Measurements from ENCODE around the gene ANKLE2.
A peak's percentile ranks its signal among the peaks of the same experiment; 100 is the strongest.

ANKLE2 gene

DNA sequence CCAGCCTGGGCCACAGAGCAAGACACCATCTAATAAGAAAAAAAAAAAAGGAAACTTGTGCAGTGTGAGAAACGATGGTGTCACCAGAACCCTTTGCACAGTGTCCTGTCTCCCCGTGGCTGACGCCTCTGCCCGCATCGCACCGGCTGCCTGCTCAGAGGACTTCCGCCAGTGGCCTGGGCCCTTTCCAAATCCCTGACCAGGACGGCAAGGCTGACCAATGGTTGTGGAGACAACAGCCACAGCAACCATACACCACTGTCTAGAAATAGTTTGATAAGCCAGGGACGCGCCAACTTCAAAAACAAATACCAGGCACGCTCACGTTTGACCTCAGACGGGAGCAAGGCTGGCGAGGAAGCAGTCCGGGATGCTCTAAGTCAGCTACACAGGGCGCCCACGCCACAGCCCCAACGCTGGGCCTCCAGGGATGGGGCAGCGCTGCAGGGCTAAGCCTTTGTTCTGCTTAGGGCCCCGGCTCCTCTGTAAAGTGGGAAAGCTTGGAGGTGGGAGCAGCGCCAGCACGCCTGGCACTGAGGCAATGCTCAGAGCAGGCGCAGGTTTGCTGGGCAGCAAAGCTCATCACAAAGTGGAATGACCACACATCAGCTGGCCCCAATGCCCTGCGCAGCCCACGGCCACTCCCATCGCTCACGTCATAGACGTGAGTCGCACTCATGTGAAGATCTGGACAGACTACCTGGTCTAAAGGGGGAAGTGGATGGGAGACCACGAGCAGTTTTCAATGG, 38.4 kb downstream of the ANKLE2 start:
- TF ChIP-seq POLR2AphosphoS5 (IDR thresholded peaks at IDR 0.05; ENCODE audit: low read depth, low read length) (peak; percentile 22), SIN3A (IDR thresholded peaks at IDR 0.05; ENCODE audit: borderline replicate concordance, insufficient read depth, low read length) (no peak)

DNA sequence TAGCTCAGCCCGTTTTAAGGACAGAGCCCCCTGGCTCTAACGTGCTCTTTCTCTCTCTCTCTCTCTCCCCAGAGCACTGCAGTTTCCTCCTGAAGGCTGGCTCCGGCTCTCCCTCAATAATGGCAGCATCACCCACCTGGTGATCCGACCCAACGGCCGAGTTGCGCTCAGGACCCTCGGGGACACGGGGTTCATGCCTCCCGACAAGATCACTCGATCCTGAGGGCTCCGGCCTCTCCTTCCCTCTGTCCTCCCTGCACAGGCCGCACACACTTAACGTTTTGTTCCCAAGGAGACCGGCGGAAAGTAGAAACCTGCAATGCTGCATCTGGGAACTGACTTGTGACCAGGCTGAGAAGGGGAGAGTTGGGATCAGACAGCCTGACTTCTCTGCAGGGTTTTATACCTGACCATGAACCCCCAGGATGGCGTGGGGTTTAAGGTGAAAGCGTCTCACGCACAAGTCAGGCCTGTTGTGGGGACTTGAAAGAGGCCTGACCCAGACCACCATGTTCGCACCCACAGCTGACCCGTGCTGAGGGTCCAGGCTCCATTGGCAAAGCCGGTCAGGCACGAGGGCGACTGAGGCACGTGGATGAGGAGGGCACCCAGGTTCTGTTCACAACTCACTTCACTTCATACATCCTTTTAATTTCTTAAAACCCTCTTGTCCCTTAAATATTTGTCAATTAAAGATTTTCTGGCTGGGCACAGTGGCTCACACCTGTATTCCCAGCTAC, 40.9 kb downstream of the ANKLE2 start:
- TF ChIP-seq TAF1 (IDR thresholded peaks at IDR 0.05; ENCODE audit: borderline replicate concordance, insufficient read depth, low read length) (no peak), POLR2AphosphoS5 (IDR thresholded peaks at IDR 0.05; ENCODE audit: low read depth, low read length) (no peak), SIN3A (IDR thresholded peaks at IDR 0.05; ENCODE audit: borderline replicate concordance, insufficient read depth, low read length) (no peak), REST (IDR thresholded peaks at IDR 0.05; ENCODE audit: insufficient read depth in 1 of 2, low read depth in 2 of 2, low read length in 2 of 2) (no peak), FOXP2 (optimal IDR thresholded peaks at IDR 0.05; ENCODE audit: borderline replicate concordance, extremely low read depth, extremely low read length, insufficient read depth) (no peak)

GRCh38 chr12:132719954-132720324, 41.7 kb downstream of the ANKLE2 start:
- TF ChIP-seq POLR2AphosphoS5 (IDR thresholded peaks at IDR 0.05; ENCODE audit: low read depth, low read length): no peak; the same call in 1 of the 2 replicates
- TF ChIP-seq FOXP2 (optimal IDR thresholded peaks at IDR 0.05; ENCODE audit: borderline replicate concordance, extremely low read depth, extremely low read length, insufficient read depth): no peak
- TF ChIP-seq TAF1 (IDR thresholded peaks at IDR 0.05; ENCODE audit: borderline replicate concordance, insufficient read depth, low read length): no peak
- TF ChIP-seq SIN3A (IDR thresholded peaks at IDR 0.05; ENCODE audit: borderline replicate concordance, insufficient read depth, low read length): no peak
- TF ChIP-seq REST (IDR thresholded peaks at IDR 0.05; ENCODE audit: insufficient read depth in 1 of 2, low read depth in 2 of 2, low read length in 2 of 2): no peak

GRCh38 chr12:132719141-132719953, 42.3 kb downstream of the ANKLE2 start:
- TF ChIP-seq POLR2AphosphoS5 (IDR thresholded peaks at IDR 0.05; ENCODE audit: low read depth, low read length): no peak; the same call in 1 of the 2 replicates
- TF ChIP-seq TAF1 (IDR thresholded peaks at IDR 0.05; ENCODE audit: borderline replicate concordance, insufficient read depth, low read length): no peak
- no peak for TF ChIP-seq FOXP2 (optimal IDR thresholded peaks at IDR 0.05; ENCODE audit: borderline replicate concordance, extremely low read depth, extremely low read length, insufficient read depth)
- no peak for TF ChIP-seq SIN3A (IDR thresholded peaks at IDR 0.05; ENCODE audit: borderline replicate concordance, insufficient read depth, low read length)
- no peak for TF ChIP-seq REST (IDR thresholded peaks at IDR 0.05; ENCODE audit: insufficient read depth in 1 of 2, low read depth in 2 of 2, low read length in 2 of 2)

GRCh38 chr12:132718644-132719043, 43.0 kb downstream of the ANKLE2 start:
- TF ChIP-seq FOXP2 (optimal IDR thresholded peaks at IDR 0.05; ENCODE audit: borderline replicate concordance, extremely low read depth, extremely low read length, insufficient read depth): no peak
- TF ChIP-seq SIN3A (IDR thresholded peaks at IDR 0.05; ENCODE audit: borderline replicate concordance, insufficient read depth, low read length): no peak
- TF ChIP-seq REST (IDR thresholded peaks at IDR 0.05; ENCODE audit: insufficient read depth in 1 of 2, low read depth in 2 of 2, low read length in 2 of 2): no peak
- no peak; the same call in 1 of the 2 replicates for TF ChIP-seq POLR2AphosphoS5 (IDR thresholded peaks at IDR 0.05; ENCODE audit: low read depth, low read length)
- TF ChIP-seq TAF1 (IDR thresholded peaks at IDR 0.05; ENCODE audit: borderline replicate concordance, insufficient read depth, low read length): no peak

Measured in PFSK-1 (cell line).